HepG2 (cell line): Measurements from ENCODE around the gene PFDN1. TPM values are rescaled to one million over a fixed set of nuclear protein-coding genes. Genes with fewer than 3 reads are reported as not detected.

ENCODE experiments used
- ATAC-seq: fragments of 200-7000 bp; cut with Tn5 transposase; 3 replicates; pipeline ENCODE4 v1.9.1; 2020; ENCODE audit warnings: mild to moderate bottlenecking, moderate library complexity
- BruUV-seq: library from RNA; stranded (reverse); fragments of 400-500 nt; replicated peaks from 2 replicates; lab custom pipeline; 2021; lab: Mats Ljungman, UMichigan
- CTCF ChIA-PET: fragments of 300-600 bp; formaldehyde crosslinking; extraction: SDS; loops from one replicate; lab custom pipeline; 2021; ENCODE audit warnings: low total read pairs, inconsistent platforms, low intra/inter-chr PET ratio; lab: Yijun Ruan, JAX
- POLR2A ChIA-PET: fragments of 350-600 bp; sonication (Branson Sonifier 250); formaldehyde crosslinking; loops from one replicate; lab custom pipeline; 2020; ENCODE audit warnings: antibody characterized with exemption, inconsistent platforms; lab: Yijun Ruan, JAX
- DNase-seq: peaks from one replicate; pipeline ENCODE4 v3.0.0-alpha.2; 2015; ENCODE audit warnings: low spot score
- FAIRE-seq: peaks from 3 replicates; lab custom pipeline; 2011; peaks lifted over from hg19 to GRCh38; lab: Jason Lieb, UNC
- H2AFZ ChIP-seq: one replicate; pipeline ENCODE4 v1.6.1; 2011; ENCODE audit warnings: low read length, inconsistent platforms
- H3K27ac ChIP-seq: fragments of 300-600 bp; 3 replicates; pipeline ENCODE4 v1.8.0; 2011; ENCODE audit warnings: mixed run types, mild to moderate bottlenecking, mixed read lengths, low read length, inconsistent platforms; ENCODE audit not compliant: insufficient read depth; ENCODE audit errors: extremely low read length
- H3K27me3 ChIP-seq, 2 experiments: fragments of 200-600 bp in 1 of 2; 2 replicates in 1 of 2; 3 replicates in 1 of 2; pipeline versions ENCODE4 v1.6.0 to v1.8.0; 2011; ENCODE audit warnings: low read length in 2 of 2, mild to moderate bottlenecking in 2 of 2, moderate library complexity in 2 of 2, inconsistent platforms in 1 of 2; ENCODE audit not compliant: insufficient read depth in 2 of 2, control insufficient read depth in 1 of 2
- H3K36me3 ChIP-seq, 2 experiments: fragments of 200-600 bp in 1 of 2; replicated peaks in 1 of 2; 2 replicates in 1 of 2; 3 replicates in 1 of 2; pipeline versions ENCODE4 v1.5.1 to v1.8.0; 2011; ENCODE audit warnings: low read length in 2 of 2, inconsistent platforms in 1 of 2; ENCODE audit not compliant: insufficient read depth in 2 of 2, control insufficient read depth in 1 of 2
- H3K4me1 ChIP-seq: 2 replicates; pipeline ENCODE4 v1.5.1; 2012; ENCODE audit warnings: low read length, inconsistent platforms; ENCODE audit not compliant: insufficient read depth
- H3K4me2 ChIP-seq: 2 replicates; pipeline ENCODE4 v1.6.0; 2011; ENCODE audit warnings: low read depth, low read length, inconsistent platforms
- H3K4me3 ChIP-seq, 3 experiments: fragments of 200-600 bp in 1 of 3; sonication (generic), shearing (Covaris generic) in 1 of 3; replicated peaks in 1 of 3; 2 replicates each; pipeline ENCODE4 v1.5.1; 2011 to 2016; ENCODE audit warnings: low read length in 3 of 3, inconsistent platforms in 2 of 3, low read depth in 2 of 3, mild to moderate bottlenecking in 2 of 3, control low read depth in 1 of 3, mixed read lengths in 1 of 3; ENCODE audit not compliant: insufficient read depth in 1 of 3
- H3K79me2 ChIP-seq: one replicate; pipeline ENCODE4 v1.6.1; 2011; ENCODE audit warnings: low read length, inconsistent platforms; ENCODE audit not compliant: insufficient read depth
- H3K9ac ChIP-seq: 2 replicates; pipeline ENCODE4 v1.6.0; 2011; ENCODE audit warnings: mild to moderate bottlenecking, low read depth, low read length, inconsistent platforms; ENCODE audit not compliant: insufficient read depth
- H3K9me3 ChIP-seq: 2 replicates; pipeline ENCODE4 v1.5.1; 2012; ENCODE audit warnings: mild to moderate bottlenecking, low read length
- H4K20me1 ChIP-seq: 2 replicates; pipeline ENCODE4 v1.6.0; 2011; ENCODE audit warnings: inconsistent platforms, mild to moderate bottlenecking, low read length, moderate library complexity; ENCODE audit not compliant: insufficient read depth
- FIP1L1 ChIP-seq: fragments of 200-400 bp; formaldehyde crosslinking; IDR thresholded peaks from 2 replicates; pipeline ENCODE4 v1.6.1; 2018; ENCODE audit warnings: low read depth, mild to moderate bottlenecking, low read length, moderate library complexity, borderline replicate concordance; ENCODE audit not compliant: insufficient read depth
- HIVEP1 ChIP-seq: sonication (generic); formaldehyde crosslinking; IDR thresholded peaks from 2 replicates; pipeline ENCODE4 v1.4.0; 2020; ENCODE audit warnings: mild to moderate bottlenecking, missing genetic modification reagents
- KDM4B ChIP-seq: sonication (generic); formaldehyde crosslinking; IDR thresholded peaks from 2 replicates; pipeline ENCODE4 v1.4.0; 2020; ENCODE audit warnings: missing genetic modification reagents
- MLX ChIP-seq: IDR thresholded peaks from 2 replicates; pipeline ENCODE4 v1.6.1; 2016
- PBX3 ChIP-seq: sonication (generic); formaldehyde crosslinking; IDR thresholded peaks from 2 replicates; pipeline ENCODE4 v1.8.1; 2023; ENCODE audit warnings: missing genetic modification reagents, inconsistent platforms, borderline replicate concordance
- SMC3 ChIP-seq: IDR thresholded peaks from 2 replicates; pipeline ENCODE4 v1.6.1; 2011; ENCODE audit warnings: low read length, improper control_type of control experiment
- SPEN ChIP-seq: sonication (generic); formaldehyde crosslinking; IDR thresholded peaks from 2 replicates; pipeline ENCODE4 v1.5.1; 2020; ENCODE audit warnings: low read depth, mild to moderate bottlenecking, missing genetic modification reagents
- THRA ChIP-seq: sonication (generic); formaldehyde crosslinking; IDR thresholded peaks from 2 replicates; pipeline ENCODE4 v1.4.0; 2020; ENCODE audit warnings: missing genetic modification reagents, borderline replicate concordance
- ZFP1 ChIP-seq: IDR thresholded peaks from 2 replicates; pipeline ENCODE4 v1.6.1; 2016
- ZHX1 ChIP-seq: sonication (generic); formaldehyde crosslinking; IDR thresholded peaks from 2 replicates; pipeline ENCODE4 v1.8.1; 2022; ENCODE audit warnings: low read depth, mild to moderate bottlenecking, missing genetic modification reagents
- ZKSCAN5 ChIP-seq: sonication (generic); formaldehyde crosslinking; IDR thresholded peaks from 2 replicates; pipeline ENCODE4 v1.5.1; 2020; ENCODE audit warnings: mild to moderate bottlenecking, missing genetic modification reagents
- ZNF224 ChIP-seq: sonication (generic); formaldehyde crosslinking; IDR thresholded peaks from 2 replicates; pipeline ENCODE4 v1.5.0; 2020; ENCODE audit warnings: mild to moderate bottlenecking, missing genetic modification reagents
- ZNF530 ChIP-seq: sonication (generic); formaldehyde crosslinking; IDR thresholded peaks from 2 replicates; pipeline ENCODE4 v1.5.0; 2020; ENCODE audit warnings: low read depth, mild to moderate bottlenecking, missing genetic modification reagents
- ZNF644 ChIP-seq: IDR thresholded peaks from 2 replicates; pipeline ENCODE4 v1.6.1; 2016; ENCODE audit warnings: low read depth
- ZNF850 ChIP-seq: sonication (generic); formaldehyde crosslinking; conservative IDR thresholded peaks from 2 replicates; pipeline ENCODE4 v1.9.0; 2021; ENCODE audit warnings: mild to moderate bottlenecking, missing genetic modification reagents
- WGBS: methylation state at CpG from one replicate; pipeline ENCODE4 v1.1.6; 2017; ENCODE audit warnings: low lambda C conversion rate; 5-methylcytosine and 5-hydroxymethylcytosine counted together
- in situ Hi-C: cut with HindIII; loops from 2 replicates; pipeline ENCODE4 v1.10.0; 2017; ENCODE audit warnings: low pct_unique_long_range_greater_than_20kb; ENCODE audit not compliant: extremely low pct_ligation_motif_present
- intact Hi-C: fragments of 100-400 bp; cut with micrococcal nuclease; formaldehyde crosslinking; loops from one replicate; pipeline ENCODE4 v1.10.0; 2022; ENCODE audit not compliant: unreplicated experiment
- polyA plus RNA-seq, 8 experiments: library from polyadenylated mRNA; depleted of rRNA in 3 of 8; stranded (reverse) in 7 of 8; unstranded in 1 of 8; fragments of >200 nt; fragmentation: Illumina TruSeq in 4 of 8; extraction: Trizol in 4 of 8; gene quantifications; 2 replicates each; pipeline versions ENCODE4 v1.2.1 to v1.2.3, GENCODE V29; 2011 to 2016; ENCODE audit warnings: low read depth in 4 of 8, missing spikeins in 1 of 8, mixed read lengths in 1 of 8; ENCODE audit not compliant: insufficient read depth in 1 of 8
- total RNA-seq, 5 experiments: library from RNA; depleted of rRNA; stranded (reverse); fragments of >200 nt; fragmentation: Illumina TruSeq; extraction: Trizol; gene quantifications; 2 replicates each; pipeline ENCODE4 v1.2.3, GENCODE V29; 2016; ENCODE audit warnings: low read depth in 1 of 5

The PFDN1 gene
- total and polyA plus RNA-seq, 2 of the 13 experiments (the other 11 are each of a cell fraction or from before 2014, with no cell fraction given) = 67.2 to 70.8 TPM

- no peak for TF ChIP-seq ZHX1 (CRISPR knock-in tag)
- no peak for TF ChIP-seq SPEN (CRISPR knock-in tag)
- TF ChIP-seq ZFP1 (CRISPR knock-in tag) = no peak
- TF ChIP-seq MLX (CRISPR knock-in tag) = no peak
- no peak for TF ChIP-seq SMC3
These were observed 32.9 kb downstream of the PFDN1 start (continued) for GRCh38 chr5:140270008-140270407.

GRCh38 chr5:140267559-140268018 is 35.3 kb downstream of the PFDN1 start:
- no peak for FAIRE-seq
- Histone ChIP-seq H3K4me3 (no peak overlapping the region), H3K4me2 (no peak overlapping the region), H2AFZ (no peak overlapping the region), H4K20me1 (no peaks in the 10 kb centered on the region; the same call in 1 of the 2 replicates), H3K9ac (no peak overlapping the region), H3K79me2 (peaks cover 19% of the 10 kb centered on the region), H3K9me3 (no peaks in the 10 kb centered on the region), H3K4me1 (peaks cover 22% of the 10 kb centered on the region), H3K27me3 (no peaks in the 10 kb centered on the region), H3K27ac (no peak overlapping the region), H3K36me3 (peaks cover 3 to 11% of the 10 kb centered on the region in 2 experiments; a peak in 4 of 5 replicates)
- intact Hi-C loops (no loop called here), in situ Hi-C loops (no loop called here)
- TF ChIP-seq HIVEP1 (CRISPR knock-in tag) = no peak
- no peak for TF ChIP-seq ZNF224
- no peak for TF ChIP-seq THRA (CRISPR knock-in tag)
- no peak for TF ChIP-seq PBX3 (CRISPR knock-in tag)
- no peak for TF ChIP-seq ZNF644 (CRISPR knock-in tag)
- TF ChIP-seq KDM4B (CRISPR knock-in tag) = no peak
- no peak for TF ChIP-seq FIP1L1
- no peak for TF ChIP-seq ZNF530 (CRISPR knock-in tag)
- TF ChIP-seq ZKSCAN5 (CRISPR knock-in tag) = no peak
- TF ChIP-seq ZNF850 (CRISPR knock-in tag) = no peak
- no peak for ATAC-seq
- WGBS = 94% methylated on average over 9 of the region's 9 CpGs
- DNase-seq = no peak
- no TSS peak for BruUV-seq
- POLR2A ChIA-PET = interaction anchor here (1.0 kb wide), 1 partner anchor 79 kb away, joined by 4 read pairs; the partner anchor contains the start of gene HBEGF
- CTCF ChIA-PET = no interaction called here
